WTC11 (cell line): ENCODE data around the gene NTRK2. TPM values are rescaled to one million over a fixed set of nuclear protein-coding genes. Genes with fewer than 3 reads are reported as not detected.

ENCODE experiments used
- ATAC-seq: fragments of 200-7000 bp; cut with Tn5 transposase; 2 replicates; pipeline ENCODE4 v1.10.0; 2021; ENCODE audit warnings: mild to moderate bottlenecking, moderate library complexity
- CTCF ChIA-PET: fragments of 300-600 bp; sonication (Branson Sonifier 250); formaldehyde crosslinking; loops from one replicate; lab custom pipeline; 2021; ENCODE audit warnings: antibody characterized with exemption; lab: Charles Lee
- POLR2A ChIA-PET: fragments of 350-600 bp; sonication (Branson Sonifier 250); formaldehyde crosslinking; loops from one replicate; lab custom pipeline; 2021; ENCODE audit warnings: antibody characterized with exemption; lab: Charles Lee
- DNase-seq: peaks from one replicate; pipeline ENCODE4 v3.0.0; 2021; ENCODE audit warnings: low spot score
- H3K27ac Mint-ChIP-seq: 2 replicates; pipeline ENCODE4 v1.8.0; 2021; ENCODE audit warnings: mixed read lengths
- H3K27me3 Mint-ChIP-seq: 2 replicates; pipeline ENCODE4 v1.8.0; 2021; ENCODE audit warnings: low read depth, mild to moderate bottlenecking, moderate library complexity, mixed read lengths
- H3K36me3 Mint-ChIP-seq: 2 replicates; pipeline ENCODE4 v1.8.0; 2021; ENCODE audit warnings: mixed read lengths
- H3K4me1 Mint-ChIP-seq: 2 replicates; pipeline ENCODE4 v1.8.0; 2022; ENCODE audit warnings: mixed read lengths
- H3K4me3 Mint-ChIP-seq: 2 replicates; pipeline ENCODE4 v1.8.0; 2021; ENCODE audit warnings: mild to moderate bottlenecking, moderate library complexity, mixed read lengths
- H3K9me3 Mint-ChIP-seq: 2 replicates; pipeline ENCODE4 v1.8.0; 2021; ENCODE audit warnings: mixed read lengths
- ATF1 ChIP-seq: sonication (generic); formaldehyde crosslinking; IDR thresholded peaks from 2 replicates; pipeline ENCODE4 v1.8.1; 2023; ENCODE audit warnings: mild to moderate bottlenecking, moderate library complexity, missing genetic modification reagents
- CDX4 ChIP-seq: fragments of 250-450 bp; sonication (Bioruptor Pico); IDR thresholded peaks from 2 replicates; pipeline ENCODE4 v1.9.0; 2021; ENCODE audit warnings: moderate library complexity, mild to moderate bottlenecking, inconsistent platforms, borderline replicate concordance
- CREM ChIP-seq: sonication (generic); formaldehyde crosslinking; IDR thresholded peaks from 2 replicates; pipeline ENCODE4 v1.8.1; 2022; ENCODE audit warnings: mild to moderate bottlenecking, missing genetic modification reagents, moderate library complexity
- ETV6 ChIP-seq: sonication (generic); formaldehyde crosslinking; IDR thresholded peaks from 2 replicates; pipeline ENCODE4 v1.8.1; 2022; ENCODE audit warnings: mild to moderate bottlenecking, missing genetic modification reagents
- FOXK1 ChIP-seq: sonication (generic); formaldehyde crosslinking; IDR thresholded peaks from 2 replicates; pipeline ENCODE4 v1.8.0; 2022; ENCODE audit warnings: mild to moderate bottlenecking, moderate library complexity, missing genetic modification reagents
- GTF2I ChIP-seq: fragments of 250-450 bp; sonication (Bioruptor Pico); conservative IDR thresholded peaks from 2 replicates; pipeline ENCODE4 v1.4.0; 2021; ENCODE audit warnings: mild to moderate bottlenecking
- JUN ChIP-seq: sonication (generic); formaldehyde crosslinking; IDR thresholded peaks from 2 replicates; pipeline ENCODE4 v1.8.0; 2023; ENCODE audit warnings: mild to moderate bottlenecking, missing genetic modification reagents
- NFYB ChIP-seq: sonication (generic); formaldehyde crosslinking; conservative IDR thresholded peaks from 2 replicates; pipeline ENCODE4 v1.8.0; 2022; ENCODE audit warnings: low read depth, missing genetic modification reagents
- NR2C2 ChIP-seq: sonication (generic); formaldehyde crosslinking; IDR thresholded peaks from 2 replicates; pipeline ENCODE4 v1.8.0; 2022; ENCODE audit warnings: mild to moderate bottlenecking, missing genetic modification reagents
- SMAD4 ChIP-seq: sonication (generic); formaldehyde crosslinking; IDR thresholded peaks from 2 replicates; pipeline ENCODE4 v1.8.0; 2022; ENCODE audit warnings: mild to moderate bottlenecking, missing genetic modification reagents
- TEAD1 ChIP-seq: sonication (generic); formaldehyde crosslinking; IDR thresholded peaks from 2 replicates; pipeline ENCODE4 v1.8.0; 2022; ENCODE audit warnings: mild to moderate bottlenecking, missing genetic modification reagents
- ZBTB21 ChIP-seq: sonication (generic); formaldehyde crosslinking; IDR thresholded peaks from 2 replicates; pipeline ENCODE4 v1.8.1; 2023; ENCODE audit warnings: mild to moderate bottlenecking, missing genetic modification reagents, borderline replicate concordance
- ZNF138 ChIP-seq: sonication (generic); formaldehyde crosslinking; conservative IDR thresholded peaks from 2 replicates; pipeline ENCODE4 v1.8.1; 2022; ENCODE audit warnings: mild to moderate bottlenecking, moderate library complexity, missing genetic modification reagents
- ZNF423 ChIP-seq: fragments of 250-450 bp; sonication (Bioruptor Pico); IDR thresholded peaks from 2 replicates; pipeline ENCODE4 v2.1.2; 2022; ENCODE audit warnings: mild to moderate bottlenecking, moderate library complexity
- ZSCAN18 ChIP-seq: fragments of 250-450 bp; sonication (Bioruptor Pico); IDR thresholded peaks from 2 replicates; pipeline ENCODE4 v2.1.2; 2022; ENCODE audit warnings: mild to moderate bottlenecking, moderate library complexity
- total RNA-seq: library from RNA; stranded (reverse); gene quantifications from 3 replicates; pipeline ENCODE4 v1.2.3, GENCODE V29; 2021
- TF ChIP-seq, protein P1 (sequence below): fragments of 250-450 bp; sonication (Bioruptor Pico); IDR thresholded peaks from 2 replicates; pipeline ENCODE4 v1.9.0; 2021; ENCODE audit warnings: mild to moderate bottlenecking
- TF ChIP-seq, protein P2 (sequence below): sonication (generic); formaldehyde crosslinking; IDR thresholded peaks from 2 replicates; pipeline ENCODE4 v1.8.0; 2022; ENCODE audit warnings: mild to moderate bottlenecking, missing genetic modification reagents
- TF ChIP-seq, protein P3 (sequence below): sonication (generic); formaldehyde crosslinking; IDR thresholded peaks from 2 replicates; pipeline ENCODE4 v1.8.0; 2023; ENCODE audit warnings: mild to moderate bottlenecking, missing genetic modification reagents
- TF ChIP-seq, protein P4 (sequence below): sonication (generic); formaldehyde crosslinking; IDR thresholded peaks from 2 replicates; pipeline ENCODE4 v1.8.0; 2023; ENCODE audit warnings: missing genetic modification reagents, mild to moderate bottlenecking, borderline replicate concordance

NTRK2 gene
- total RNA-seq, 1 experiment from 2014 or later: 0.02 TPM

DNA sequence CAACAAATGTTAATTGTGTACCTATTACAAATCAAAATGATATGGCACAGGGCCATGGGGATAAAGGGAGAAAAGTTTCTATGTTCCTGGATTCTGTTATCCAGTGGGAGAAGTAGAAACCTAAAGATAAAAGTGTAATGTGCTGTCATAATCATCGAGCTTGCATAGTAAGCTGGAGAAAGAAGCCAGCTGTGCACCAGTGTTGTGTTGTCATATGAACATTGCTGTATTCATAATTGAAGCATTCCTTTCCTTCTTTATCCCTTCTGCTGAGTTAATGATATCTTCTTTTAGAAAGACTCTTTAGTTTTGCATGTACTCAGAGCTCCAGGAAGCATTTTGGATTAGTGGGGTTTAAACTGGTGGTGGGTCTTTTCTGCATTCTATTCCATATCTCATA is 39.5 kb downstream of the NTRK2 start:
- Mint-ChIP-seq H3K9me3 (no peaks in the 10 kb centered on the region), H3K36me3 (no peaks in the 10 kb centered on the region), H3K27ac (no peak overlapping the region), H3K27me3 (peaks cover 9% of the 10 kb centered on the region), H3K4me3 (no peak overlapping the region), H3K4me1 (peaks cover 51% of the 10 kb centered on the region)
- ATAC-seq: no peak
- TF ChIP-seq TEAD1: no peak
- CTCF ChIA-PET: interaction anchor here (1.4 kb wide), 1 partner anchor 11 kb away, joined by 7 read pairs; no protein-coding TSS in a partner anchor
- no peak for DNase-seq
- POLR2A ChIA-PET: no interaction called here

GRCh38 chr9:84710701-84711397 is 41.3 kb downstream of the NTRK2 start:
- ATAC-seq: no peak
- Mint-ChIP-seq H3K4me3 (no peak overlapping the region), H3K27me3 (peaks cover 9% of the 10 kb centered on the region), H3K27ac (no peak overlapping the region), H3K9me3 (no peaks in the 10 kb centered on the region), H3K36me3 (no peaks in the 10 kb centered on the region), H3K4me1 (peaks cover 43% of the 10 kb centered on the region)
- TF ChIP-seq ZNF423: no peak
- no peak for TF ChIP-seq JUN
- TF ChIP-seq, protein P1, sequence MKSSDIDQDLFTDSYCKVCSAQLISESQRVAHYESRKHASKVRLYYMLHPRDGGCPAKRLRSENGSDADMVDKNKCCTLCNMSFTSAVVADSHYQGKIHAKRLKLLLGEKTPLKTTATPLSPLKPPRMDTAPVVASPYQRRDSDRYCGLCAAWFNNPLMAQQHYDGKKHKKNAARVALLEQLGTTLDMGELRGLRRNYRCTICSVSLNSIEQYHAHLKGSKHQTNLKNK (CRISPR knock-in tag): no peak
- TF ChIP-seq, protein P2, sequence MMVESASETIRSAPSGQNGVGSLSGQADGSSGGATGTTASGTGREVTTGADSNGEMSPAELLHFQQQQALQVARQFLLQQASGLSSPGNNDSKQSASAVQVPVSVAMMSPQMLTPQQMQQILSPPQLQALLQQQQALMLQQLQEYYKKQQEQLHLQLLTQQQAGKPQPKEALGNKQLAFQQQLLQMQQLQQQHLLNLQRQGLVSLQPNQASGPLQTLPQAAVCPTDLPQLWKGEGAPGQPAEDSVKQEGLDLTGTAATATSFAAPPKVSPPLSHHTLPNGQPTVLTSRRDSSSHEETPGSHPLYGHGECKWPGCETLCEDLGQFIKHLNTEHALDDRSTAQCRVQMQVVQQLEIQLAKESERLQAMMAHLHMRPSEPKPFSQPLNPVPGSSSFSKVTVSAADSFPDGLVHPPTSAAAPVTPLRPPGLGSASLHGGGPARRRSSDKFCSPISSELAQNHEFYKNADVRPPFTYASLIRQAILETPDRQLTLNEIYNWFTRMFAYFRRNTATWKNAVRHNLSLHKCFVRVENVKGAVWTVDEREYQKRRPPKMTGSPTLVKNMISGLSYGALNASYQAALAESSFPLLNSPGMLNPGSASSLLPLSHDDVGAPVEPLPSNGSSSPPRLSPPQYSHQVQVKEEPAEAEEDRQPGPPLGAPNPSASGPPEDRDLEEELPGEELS (CRISPR knock-in tag): no peak
- no peak for TF ChIP-seq CDX4 (CRISPR knock-in tag)
- TF ChIP-seq CREM: no peak
- no peak for TF ChIP-seq ETV6 (CRISPR knock-in tag)
- TF ChIP-seq SMAD4 (CRISPR knock-in tag): no peak
- TF ChIP-seq ZNF138 (CRISPR knock-in tag): no peak
- TF ChIP-seq ATF1 (CRISPR knock-in tag): no peak
- no peak for TF ChIP-seq NFYB (CRISPR knock-in tag)
- no peak for TF ChIP-seq NR2C2 (CRISPR knock-in tag)
- TF ChIP-seq, protein P3, sequence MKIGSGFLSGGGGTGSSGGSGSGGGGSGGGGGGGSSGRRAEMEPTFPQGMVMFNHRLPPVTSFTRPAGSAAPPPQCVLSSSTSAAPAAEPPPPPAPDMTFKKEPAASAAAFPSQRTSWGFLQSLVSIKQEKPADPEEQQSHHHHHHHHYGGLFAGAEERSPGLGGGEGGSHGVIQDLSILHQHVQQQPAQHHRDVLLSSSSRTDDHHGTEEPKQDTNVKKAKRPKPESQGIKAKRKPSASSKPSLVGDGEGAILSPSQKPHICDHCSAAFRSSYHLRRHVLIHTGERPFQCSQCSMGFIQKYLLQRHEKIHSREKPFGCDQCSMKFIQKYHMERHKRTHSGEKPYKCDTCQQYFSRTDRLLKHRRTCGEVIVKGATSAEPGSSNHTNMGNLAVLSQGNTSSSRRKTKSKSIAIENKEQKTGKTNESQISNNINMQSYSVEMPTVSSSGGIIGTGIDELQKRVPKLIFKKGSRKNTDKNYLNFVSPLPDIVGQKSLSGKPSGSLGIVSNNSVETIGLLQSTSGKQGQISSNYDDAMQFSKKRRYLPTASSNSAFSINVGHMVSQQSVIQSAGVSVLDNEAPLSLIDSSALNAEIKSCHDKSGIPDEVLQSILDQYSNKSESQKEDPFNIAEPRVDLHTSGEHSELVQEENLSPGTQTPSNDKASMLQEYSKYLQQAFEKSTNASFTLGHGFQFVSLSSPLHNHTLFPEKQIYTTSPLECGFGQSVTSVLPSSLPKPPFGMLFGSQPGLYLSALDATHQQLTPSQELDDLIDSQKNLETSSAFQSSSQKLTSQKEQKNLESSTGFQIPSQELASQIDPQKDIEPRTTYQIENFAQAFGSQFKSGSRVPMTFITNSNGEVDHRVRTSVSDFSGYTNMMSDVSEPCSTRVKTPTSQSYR (CRISPR knock-in tag): no peak
- TF ChIP-seq GTF2I (CRISPR knock-in tag): no peak
- TF ChIP-seq FOXK1 (CRISPR knock-in tag): no peak
- TF ChIP-seq ZSCAN18: no peak
- TF ChIP-seq ZBTB21 (CRISPR knock-in tag): no peak
- TF ChIP-seq, protein P4, sequence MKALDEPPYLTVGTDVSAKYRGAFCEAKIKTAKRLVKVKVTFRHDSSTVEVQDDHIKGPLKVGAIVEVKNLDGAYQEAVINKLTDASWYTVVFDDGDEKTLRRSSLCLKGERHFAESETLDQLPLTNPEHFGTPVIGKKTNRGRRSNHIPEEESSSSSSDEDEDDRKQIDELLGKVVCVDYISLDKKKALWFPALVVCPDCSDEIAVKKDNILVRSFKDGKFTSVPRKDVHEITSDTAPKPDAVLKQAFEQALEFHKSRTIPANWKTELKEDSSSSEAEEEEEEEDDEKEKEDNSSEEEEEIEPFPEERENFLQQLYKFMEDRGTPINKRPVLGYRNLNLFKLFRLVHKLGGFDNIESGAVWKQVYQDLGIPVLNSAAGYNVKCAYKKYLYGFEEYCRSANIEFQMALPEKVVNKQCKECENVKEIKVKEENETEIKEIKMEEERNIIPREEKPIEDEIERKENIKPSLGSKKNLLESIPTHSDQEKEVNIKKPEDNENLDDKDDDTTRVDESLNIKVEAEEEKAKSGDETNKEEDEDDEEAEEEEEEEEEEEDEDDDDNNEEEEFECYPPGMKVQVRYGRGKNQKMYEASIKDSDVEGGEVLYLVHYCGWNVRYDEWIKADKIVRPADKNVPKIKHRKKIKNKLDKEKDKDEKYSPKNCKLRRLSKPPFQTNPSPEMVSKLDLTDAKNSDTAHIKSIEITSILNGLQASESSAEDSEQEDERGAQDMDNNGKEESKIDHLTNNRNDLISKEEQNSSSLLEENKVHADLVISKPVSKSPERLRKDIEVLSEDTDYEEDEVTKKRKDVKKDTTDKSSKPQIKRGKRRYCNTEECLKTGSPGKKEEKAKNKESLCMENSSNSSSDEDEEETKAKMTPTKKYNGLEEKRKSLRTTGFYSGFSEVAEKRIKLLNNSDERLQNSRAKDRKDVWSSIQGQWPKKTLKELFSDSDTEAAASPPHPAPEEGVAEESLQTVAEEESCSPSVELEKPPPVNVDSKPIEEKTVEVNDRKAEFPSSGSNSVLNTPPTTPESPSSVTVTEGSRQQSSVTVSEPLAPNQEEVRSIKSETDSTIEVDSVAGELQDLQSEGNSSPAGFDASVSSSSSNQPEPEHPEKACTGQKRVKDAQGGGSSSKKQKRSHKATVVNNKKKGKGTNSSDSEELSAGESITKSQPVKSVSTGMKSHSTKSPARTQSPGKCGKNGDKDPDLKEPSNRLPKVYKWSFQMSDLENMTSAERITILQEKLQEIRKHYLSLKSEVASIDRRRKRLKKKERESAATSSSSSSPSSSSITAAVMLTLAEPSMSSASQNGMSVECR (CRISPR knock-in tag): no peak
- no peak for DNase-seq
- ChIA-PET CTCF (no interaction called here), POLR2A (interaction anchor here (0.6 kb wide), 1 partner anchor 25 kb away, joined by 3 read pairs; no protein-coding TSS in a partner anchor)
